ENCODE measurements around the gene HOXA9. TPM values are rescaled to one million over a fixed set of nuclear protein-coding genes. Genes with fewer than 3 reads are reported as not detected.

HOXA9 gene
- total RNA-seq, 1 donor from 2014 or later = 10.4 TPM

DNA sequence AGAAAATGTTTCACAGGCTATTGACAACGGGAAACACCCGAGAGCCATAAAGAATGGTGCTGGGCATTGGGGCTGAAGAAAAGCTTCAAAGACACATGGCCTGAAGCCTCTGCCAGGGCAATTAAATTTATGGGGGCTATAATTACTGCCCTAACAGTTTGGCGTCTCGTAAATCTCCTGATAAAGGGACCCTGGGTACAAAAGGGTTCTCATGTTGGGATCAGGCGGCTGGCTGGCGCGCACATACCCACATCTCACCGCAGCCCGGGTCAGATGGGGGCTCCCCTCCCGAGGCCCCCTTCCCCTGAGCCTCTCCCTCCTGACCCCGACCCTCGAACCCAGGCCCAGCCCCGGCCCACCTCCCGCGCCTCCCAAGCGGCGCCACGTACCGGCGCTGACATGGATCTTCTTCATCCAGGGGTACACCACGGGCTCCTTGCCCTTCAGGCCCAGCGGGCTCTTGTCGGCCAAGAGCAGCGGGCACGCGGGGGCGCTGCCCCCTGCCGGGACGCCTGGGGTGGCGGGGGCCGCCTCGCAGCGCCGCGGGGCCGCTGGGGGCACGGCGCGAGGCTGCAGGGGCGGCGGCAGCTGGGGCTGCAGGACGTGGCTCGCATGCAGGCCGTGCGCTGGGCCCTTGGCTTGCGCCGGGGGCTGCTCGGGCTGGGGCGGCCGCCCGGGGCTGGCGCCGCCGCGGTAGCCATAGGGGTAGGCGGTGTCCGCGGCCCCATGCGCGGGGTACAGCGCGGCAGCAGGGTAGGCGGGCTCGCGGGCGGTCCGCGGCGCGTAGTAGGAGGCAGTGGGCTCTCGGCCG lies 35.4 kb downstream of the HOXA9 start:
- DNase-seq (ENCODE audit: low spot score) = no peak

DNA sequence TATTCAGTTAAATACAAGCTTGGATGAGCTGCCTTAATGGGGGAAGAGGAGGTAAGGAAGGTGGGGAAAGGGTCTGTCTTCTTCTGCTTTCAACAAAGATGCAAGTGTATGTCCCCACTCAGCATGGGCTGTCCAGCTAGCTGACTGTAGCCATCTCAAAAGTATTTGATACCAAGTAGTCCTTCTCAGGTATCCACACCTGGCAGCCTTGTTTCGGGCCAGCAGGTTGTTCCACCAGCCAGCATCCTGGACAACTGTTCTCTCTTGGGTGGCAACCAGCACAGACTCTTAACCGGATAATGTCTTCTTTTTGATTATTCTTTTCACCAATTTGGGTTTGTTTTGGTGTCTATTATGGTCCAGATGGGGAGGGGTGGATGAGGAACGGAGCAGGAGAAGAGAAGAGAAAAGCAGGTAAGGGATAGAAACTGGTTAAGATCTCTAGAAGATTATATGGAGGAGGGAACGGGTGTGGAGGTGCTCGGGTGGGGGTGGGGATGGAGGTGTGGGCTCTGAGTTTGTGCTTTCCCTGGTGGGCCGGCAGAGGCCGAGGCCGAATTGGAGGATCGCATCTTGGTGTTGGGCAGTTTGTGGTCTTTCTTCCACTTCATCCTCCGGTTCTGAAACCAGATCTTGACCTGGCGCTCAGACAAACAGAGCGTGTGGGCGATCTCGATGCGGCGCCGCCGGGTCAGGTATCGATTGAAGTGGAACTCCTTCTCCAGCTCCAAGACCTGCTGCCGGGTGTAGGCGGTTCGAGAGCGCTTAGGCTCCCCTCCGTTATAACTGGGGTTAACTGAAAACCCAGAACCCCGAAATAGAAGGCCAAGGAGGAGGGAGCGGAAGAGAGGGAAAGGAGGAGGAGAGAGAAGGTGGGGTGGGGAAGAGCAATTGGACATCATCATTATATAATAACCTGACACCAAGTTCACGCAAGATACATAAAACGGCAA lies 36.3 kb downstream of the HOXA9 start:
- DNase-seq (ENCODE audit: low spot score) = no peak

DNA sequence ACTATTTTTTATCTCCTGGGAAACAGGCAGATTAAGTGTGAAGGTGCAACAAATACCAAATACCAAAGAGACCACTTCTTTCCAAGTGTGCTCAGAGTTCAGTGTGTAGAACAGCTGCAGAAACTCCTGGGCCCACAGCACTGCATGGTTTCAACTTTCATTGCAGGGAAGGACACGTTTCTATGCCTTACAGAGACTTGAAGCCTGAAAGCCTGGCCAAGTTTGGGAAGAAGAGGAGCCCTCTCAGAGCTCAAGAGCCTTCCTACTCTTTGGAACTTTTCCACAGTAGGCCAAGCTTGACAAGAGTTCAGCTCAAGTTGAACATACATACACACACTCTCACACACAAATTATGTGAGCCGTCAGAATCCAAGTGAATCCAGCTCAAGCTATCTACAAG lies 37.3 kb downstream of the HOXA9 start:
- no peak for DNase-seq (ENCODE audit: low spot score)

DNA sequence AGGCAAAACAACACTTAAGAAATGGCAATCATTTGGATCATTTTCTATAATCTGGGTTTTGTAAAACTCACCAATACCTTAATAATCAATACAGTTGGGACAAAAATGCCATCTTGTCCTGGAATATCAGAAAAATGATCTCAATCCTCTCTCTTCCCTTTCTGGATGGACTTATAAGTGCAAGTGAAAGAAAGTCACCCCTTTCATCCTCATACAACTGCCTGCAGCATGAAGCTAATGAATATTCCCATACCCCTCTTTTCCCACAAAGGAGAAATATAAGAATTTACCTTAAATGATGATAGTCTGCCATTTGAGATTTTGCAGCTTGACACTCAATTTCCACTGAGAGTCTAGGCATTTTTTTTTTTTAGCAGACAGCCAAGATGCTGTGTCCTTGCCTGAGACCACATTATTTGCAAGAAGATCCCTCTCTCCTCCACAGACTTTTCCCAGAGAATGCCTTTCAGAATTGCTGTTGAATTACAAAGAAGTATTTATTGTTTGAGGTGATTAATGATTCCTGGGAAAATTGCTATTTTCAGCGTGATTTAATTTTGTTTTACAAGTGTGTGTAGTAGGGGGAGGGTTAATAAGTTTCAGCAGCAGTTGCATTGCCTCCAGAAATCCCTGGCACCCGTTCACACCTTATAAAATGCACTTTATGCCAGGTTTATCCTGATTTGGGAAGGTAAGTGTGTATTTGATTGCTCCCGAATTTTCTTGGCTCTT lies 38.6 kb downstream of the HOXA9 start:
- no peak for DNase-seq (ENCODE audit: low spot score)

DNA sequence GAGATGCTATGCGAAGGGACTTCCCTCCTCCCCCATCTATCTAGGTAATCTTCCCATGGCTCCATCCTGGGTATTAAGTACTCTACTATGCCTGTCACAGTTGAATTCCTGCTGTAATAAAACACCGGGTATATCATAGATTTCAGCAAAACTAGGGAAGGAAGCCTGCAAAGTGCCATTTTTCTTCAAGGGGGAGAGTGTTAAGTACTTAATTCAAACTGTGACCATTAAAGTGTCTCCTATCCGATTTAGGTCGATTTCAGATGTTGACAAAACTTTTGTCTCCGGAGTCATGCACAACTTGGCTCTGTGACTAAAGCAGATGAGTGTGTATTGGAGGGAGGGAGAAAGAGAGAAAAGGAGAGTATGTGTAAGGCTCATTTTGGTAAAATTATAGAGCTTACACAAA lies 39.3 kb downstream of the HOXA9 start:
- DNase-seq (ENCODE audit: low spot score) = no peak

DNA sequence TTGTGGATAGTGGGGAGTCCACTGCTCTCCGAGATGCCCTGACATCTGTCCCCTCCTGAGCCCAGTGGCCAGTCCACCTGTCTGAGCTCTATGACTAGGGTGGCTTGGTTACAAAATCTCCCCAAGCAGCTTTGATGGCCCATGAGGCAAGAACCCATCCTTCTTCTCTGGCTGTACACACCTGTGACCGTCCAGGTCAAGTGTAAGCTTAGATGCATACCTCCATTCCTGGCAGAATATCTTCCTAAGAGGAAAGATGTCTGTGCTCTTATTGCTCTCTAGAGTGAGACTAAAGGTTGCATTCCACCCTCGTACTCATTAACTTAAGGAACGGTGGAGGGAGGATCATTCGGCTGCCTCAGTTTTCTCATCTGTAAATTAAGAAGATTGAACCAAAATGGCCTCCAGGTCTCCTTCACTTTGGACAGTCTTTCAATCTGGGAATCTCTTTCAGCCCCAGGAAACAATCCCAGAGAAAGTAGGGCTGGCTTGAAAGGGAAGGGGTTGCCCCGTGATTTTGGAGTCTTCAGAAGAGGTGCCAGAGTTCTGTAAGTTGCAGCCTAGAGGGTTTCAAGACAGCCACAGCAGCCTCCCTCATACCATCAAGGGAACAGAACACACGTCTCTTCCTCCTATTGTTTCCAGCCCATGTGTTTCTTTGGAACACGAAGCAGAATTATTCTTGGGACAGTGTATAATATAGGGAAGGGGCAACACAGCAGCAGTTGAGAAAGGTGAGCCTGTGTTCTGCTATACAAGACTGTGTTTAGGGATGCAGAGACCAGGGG lies 40.2 kb downstream of the HOXA9 start:
- no peak for DNase-seq (ENCODE audit: low spot score)

DNA sequence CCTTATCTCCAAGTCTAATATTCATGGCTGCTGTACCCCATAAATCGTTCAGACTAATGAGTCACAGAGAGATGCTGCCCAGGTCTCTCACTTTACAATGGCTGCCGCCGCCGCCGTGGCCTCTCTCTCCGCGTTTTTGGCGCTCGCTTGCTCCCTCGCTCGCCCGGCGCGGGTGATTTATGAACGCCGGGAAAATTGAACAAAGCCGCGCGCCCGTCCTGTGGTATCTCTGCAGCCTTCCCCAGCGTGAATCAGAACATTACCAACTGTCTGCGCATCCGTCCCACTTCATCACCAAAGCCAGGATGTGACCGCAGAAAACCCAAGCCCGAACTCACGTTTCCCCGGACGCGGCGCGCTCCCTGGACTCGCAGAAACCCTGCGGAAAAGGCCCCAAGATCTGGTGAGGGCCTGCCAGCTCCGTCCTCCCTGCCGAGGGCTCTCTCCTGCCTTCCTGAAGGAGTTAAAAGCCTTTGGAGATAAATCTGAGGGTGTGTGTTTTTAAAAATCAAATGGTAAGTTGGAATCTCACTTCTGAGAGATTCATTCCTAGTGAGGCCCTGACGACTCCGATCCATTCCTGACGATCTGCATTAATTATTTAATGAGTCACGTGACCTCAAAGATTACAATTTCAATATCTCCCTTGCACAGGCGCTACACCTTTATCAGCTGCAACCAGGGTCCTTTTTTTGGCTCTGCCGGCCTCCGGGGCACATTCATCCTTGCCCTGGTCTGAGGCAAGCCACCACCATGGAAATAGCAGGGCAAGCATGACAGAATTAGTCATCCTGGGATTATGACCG lies 41.0 kb downstream of the HOXA9 start:
- no peak for DNase-seq (ENCODE audit: low spot score)

DNA sequence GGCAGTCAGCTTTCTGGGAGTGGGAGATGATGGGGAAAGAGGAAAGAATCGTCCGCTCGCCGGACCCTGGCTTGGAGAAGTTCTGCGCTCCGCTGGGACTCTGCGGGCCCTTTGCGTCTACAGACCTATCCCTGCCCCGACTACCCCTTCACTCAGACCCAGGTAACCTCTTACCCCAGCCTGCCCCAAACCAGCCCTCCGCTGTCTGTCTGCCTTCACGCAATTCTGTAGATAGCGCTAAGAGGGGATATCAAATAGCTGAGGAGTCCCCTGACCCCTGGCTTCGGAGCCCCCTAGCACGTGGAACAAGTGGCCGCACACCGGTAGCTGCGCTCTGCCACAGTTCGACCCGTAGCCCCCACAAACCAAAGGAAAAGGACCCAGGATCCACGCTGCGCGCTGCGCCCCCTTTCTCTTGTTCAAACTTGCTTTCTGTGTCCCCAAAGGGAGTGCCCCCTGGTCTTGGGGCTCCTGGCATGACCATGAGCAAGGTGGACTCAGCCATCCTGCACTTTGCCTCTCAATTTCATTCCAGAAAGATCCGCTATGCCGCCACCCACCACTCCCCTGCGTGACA lies 41.8 kb downstream of the HOXA9 start:
- DNase-seq (ENCODE audit: low spot score) = no peak

DNA sequence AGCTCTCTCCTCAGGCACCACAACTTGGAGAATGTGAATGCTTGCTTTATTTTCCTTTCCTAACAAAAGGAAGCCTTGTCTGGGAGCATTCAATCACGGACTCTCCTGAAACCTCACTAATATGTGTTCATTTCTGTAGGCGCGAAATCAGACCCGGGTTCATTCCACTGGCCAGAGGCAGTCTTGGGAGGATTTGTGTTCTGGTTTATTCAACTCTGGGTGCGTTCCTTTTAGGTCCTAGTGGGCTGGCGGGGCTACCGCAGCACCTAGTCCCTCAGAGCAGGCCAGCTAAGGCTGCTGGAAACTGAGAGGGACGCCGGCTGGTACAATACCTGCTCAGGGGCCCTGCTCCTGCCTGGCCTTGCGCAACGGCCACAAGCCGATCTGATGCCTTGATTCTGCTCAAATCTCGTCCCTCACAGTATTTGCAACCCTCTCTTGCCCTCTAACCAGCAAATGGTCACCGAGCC lies 42.3 kb downstream of the HOXA9 start:
- no peak for DNase-seq (ENCODE audit: low spot score)

DNA sequence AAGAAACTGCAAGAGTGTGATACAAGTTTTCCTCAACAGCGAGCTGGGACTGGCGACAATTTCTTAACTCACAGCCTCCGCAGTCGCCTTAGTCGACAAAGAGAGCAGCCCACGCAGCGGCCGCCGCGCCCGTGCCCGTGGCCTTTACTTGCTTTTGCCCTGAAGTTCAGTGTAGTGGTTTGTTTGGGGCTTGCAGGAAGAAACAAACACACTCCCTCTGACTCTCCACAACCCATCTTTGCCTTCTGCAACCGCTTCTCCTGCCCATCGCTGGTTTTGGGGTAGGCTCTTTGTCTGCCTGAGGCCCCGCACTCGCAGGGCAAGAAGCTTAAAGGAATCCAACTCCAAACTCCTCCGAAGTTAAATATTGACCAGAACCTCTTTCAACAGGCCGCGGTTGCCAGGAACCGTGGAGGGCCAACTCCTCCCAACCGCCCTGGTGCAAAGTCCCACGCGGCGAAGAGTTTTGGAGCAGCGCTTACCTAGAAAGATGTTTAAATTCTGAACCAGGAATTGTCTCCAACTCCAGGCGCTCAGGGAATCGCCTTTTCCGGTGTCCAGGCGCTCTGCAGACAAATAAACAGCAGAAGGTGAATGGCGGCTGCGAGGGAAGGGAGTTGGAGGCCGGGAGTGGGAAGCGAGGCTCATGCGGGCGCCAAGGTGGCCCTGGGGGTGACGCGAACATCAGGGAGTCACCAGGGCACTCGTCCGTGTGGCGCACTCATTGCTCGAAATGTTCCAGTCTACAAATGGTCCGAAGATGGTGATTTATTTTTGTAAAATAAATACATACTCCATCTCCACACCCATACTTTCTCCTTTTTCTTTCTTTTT lies 43.0 kb downstream of the HOXA9 start:
- DNase-seq (ENCODE audit: low spot score) = no peak

DNA sequence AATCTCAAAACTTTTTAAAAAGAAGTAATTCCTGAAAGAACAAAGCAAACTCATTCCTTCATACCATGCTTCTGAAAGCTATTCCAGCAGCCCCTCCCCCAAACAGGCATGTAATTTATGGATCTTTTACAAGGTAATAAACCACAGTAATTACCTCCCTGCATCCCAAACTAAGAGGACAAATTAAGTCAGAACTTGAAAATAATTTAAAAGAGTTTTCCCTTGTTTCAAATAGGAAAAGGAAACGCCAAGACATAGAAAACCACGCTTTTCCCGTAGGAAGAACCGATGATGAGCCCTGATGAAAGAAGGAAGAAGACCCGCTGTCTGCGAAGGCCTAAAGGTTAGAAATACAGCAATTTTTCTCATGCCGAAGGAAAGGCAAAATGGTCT lies 43.7 kb downstream of the HOXA9 start:
- no peak for DNase-seq (ENCODE audit: low spot score)

DNA sequence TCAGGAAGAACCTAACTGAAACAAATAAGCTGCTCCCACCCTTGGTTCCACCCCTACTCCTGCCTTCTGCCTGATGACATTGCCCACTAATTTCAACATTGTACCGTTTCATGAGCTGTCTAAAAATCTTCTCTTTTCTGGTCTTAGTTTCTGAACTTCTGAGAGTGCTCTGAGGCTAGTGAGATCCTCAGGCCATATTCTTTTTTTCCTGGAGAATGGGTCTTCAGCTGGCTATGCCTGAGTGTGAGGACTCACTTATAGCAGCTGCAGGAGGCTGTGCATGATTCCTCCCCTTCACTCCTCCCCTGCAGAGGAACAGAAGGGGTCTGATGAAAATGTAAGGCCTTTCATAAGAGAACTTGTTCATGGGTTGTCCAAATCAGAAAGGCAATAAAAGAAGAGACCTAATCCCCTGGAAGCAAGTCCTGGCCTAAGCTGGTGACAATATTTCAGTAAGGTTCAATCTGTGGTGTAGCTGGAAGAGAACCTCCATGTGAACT lies 45.9 kb downstream of the HOXA9 start:
- no peak for DNase-seq (ENCODE audit: low spot score)

DNA sequence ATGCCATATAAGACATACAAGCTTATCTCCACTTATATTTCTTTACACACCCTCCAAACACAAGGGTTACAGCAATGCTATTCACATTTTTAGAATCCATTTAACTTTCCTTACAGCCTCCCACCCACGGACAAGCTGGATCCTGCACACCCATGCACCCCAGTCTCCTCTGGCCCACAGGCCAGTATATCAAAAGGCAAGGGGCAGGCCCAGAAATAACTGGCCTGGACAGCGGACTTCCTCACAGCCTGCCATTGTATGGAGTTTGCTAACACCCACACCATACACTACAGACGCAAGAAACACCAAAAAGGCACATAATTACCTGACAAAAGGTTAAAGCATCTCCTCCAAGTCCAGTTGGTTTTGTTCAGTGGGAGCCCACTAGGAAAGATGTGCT lies 46.8 kb downstream of the HOXA9 start:
- DNase-seq (ENCODE audit: low spot score) = no peak

DNA sequence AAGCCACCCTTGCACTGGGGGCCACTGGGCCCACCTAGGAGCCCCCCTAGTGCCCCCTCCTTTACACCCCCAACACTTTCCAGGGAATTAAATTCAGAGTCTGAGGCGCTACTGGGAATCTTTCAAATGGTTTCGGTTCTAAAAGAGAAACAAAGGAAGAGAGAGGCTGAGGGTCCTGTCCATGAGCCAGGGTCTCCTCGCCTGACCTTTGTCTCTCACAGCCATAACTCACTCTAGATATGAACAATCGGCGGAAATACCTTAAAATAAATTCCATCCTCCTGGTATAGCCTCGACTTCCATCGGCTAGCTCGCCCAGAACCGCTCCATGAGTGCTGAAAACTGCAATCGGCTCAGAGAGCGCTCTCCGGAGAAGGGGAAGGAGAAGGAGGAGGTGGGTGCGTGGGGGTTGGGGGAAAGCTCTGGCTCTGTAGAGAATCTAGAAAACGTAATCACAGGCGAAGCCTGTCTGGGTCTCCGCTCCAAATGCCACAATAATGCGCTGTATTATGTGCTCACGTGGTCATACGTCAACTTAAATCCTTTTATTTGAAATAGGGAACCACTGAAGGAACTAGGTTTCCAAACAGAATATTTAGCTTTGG lies 47.3 kb downstream of the HOXA9 start:
- DNase-seq (ENCODE audit: low spot score) = no peak

DNA sequence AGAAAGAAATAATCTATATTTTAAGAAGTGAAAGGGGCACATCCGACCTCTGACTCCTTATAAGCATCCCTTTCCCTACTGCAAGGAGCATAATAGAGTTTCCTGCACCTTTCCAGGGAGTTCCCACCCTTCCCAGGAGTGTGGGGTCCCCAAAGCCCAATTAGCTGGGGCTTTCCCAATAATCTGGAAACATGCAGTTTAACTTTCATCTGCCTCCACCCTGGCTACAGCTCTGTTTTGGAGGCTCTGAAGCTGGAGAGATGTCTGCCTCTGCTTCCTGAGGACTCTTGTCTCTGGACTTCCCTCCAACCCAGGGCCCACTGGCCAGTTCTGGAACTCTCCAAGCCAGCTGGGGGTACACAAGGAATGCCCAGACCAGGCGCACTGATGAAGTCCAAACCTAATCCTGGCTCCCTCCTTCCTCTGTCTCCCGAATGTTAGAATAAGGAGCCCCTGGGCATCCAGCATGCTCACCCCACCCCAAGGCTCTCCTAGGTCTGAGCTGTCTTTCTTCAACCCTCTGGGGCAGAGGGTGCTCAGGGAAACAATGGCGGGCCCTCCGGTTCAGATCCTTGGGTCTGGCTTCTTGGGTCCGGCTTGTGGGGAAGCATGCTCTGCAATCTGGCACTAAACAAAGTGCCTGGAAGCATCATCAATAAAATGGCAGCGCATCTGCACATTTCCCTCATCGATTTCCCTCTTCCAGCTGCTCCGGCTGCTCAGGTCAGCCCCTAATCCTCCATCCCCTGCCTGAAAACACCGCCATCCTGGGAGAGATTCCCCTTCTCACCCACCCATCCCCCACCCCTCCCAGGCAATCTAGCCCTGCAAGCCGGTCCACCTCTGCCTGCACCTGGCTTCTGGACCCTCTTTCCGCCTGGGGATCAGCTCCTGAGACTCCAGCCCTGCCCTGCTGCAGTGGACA lies 48.1 kb downstream of the HOXA9 start:
- DNase-seq (ENCODE audit: low spot score) = no peak

DNA sequence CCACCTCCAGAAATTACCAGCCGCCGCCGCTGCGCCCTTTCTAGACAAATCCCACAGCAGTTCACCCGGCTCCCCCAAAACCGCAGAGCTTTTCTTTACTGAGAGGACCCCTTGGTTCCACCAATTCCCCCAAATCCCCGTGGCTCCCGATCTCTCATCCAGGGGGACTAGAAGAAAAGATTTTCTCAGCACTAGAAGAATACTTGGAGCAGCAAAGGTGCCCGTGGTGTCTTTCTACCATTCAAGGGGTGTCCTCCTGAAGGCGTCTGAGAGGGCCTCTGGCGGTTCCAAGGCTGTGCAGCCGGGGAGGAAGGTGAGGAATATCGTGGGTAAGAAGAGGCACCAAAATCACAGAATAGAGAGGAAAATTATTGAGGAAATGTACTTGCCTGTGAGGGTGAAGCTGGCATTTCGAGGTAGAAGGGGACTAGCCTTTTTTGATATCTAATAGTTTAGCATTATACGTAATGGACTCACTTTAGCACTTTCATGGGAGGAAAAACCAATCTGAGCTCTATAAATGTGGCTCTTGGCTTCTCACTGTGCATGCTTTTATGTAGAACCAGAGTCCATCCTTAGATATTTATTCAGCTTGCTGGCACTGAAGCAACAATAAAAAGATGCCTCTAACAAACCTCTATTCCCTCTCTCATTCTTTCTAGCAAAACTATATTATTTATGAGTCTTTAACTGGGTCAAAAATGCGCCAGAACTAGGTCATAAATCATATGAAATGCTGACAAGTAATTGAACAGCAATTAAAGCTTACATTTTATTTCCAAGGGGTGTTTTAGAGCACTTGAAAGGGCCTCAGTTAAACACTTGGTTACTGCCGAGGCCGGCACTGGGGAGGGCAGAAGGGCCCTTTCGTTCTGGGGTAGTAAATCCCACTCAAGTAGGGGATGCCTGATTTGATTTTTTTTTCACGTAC lies 49.0 kb downstream of the HOXA9 start:
- no peak for DNase-seq (ENCODE audit: low spot score)
